BLaER1 (cell line): Measurements from ENCODE around the gene GSTM1.

ENCODE experiments used
- H3K27ac ChIP-seq: shearing (Covaris generic); formaldehyde crosslinking; 2 replicates; pipeline ENCODE4 v1.8.1; 2022
- H3K27me3 ChIP-seq: shearing (Covaris generic); formaldehyde crosslinking; 2 replicates; pipeline ENCODE4 v1.8.1; 2022
- H3K36me3 ChIP-seq: shearing (Covaris generic); formaldehyde crosslinking; 2 replicates; pipeline ENCODE4 v1.8.1; 2022
- H3K4me1 ChIP-seq: shearing (Covaris generic); formaldehyde crosslinking; 2 replicates; pipeline ENCODE4 v1.8.1; 2022
- H3K4me2 ChIP-seq: shearing (Covaris generic); formaldehyde crosslinking; 2 replicates; pipeline ENCODE4 v1.8.1; 2022
- H3K4me3 ChIP-seq: shearing (Covaris generic); formaldehyde crosslinking; 2 replicates; pipeline ENCODE4 v1.8.1; 2022
- H3K9ac ChIP-seq: shearing (Covaris generic); formaldehyde crosslinking; 2 replicates; pipeline ENCODE4 v1.8.1; 2022
- H3K9me3 ChIP-seq: shearing (Covaris generic); formaldehyde crosslinking; 2 replicates; pipeline ENCODE4 v1.8.1; 2022
- H4K20me1 ChIP-seq: shearing (Covaris generic); formaldehyde crosslinking; 2 replicates; pipeline ENCODE4 v1.8.1; 2022
- Cebpa-rat ChIP-seq: shearing (Covaris generic); IDR thresholded peaks from 2 replicates; pipeline ENCODE4 v1.8.1; 2022

GSTM1 gene

DNA sequence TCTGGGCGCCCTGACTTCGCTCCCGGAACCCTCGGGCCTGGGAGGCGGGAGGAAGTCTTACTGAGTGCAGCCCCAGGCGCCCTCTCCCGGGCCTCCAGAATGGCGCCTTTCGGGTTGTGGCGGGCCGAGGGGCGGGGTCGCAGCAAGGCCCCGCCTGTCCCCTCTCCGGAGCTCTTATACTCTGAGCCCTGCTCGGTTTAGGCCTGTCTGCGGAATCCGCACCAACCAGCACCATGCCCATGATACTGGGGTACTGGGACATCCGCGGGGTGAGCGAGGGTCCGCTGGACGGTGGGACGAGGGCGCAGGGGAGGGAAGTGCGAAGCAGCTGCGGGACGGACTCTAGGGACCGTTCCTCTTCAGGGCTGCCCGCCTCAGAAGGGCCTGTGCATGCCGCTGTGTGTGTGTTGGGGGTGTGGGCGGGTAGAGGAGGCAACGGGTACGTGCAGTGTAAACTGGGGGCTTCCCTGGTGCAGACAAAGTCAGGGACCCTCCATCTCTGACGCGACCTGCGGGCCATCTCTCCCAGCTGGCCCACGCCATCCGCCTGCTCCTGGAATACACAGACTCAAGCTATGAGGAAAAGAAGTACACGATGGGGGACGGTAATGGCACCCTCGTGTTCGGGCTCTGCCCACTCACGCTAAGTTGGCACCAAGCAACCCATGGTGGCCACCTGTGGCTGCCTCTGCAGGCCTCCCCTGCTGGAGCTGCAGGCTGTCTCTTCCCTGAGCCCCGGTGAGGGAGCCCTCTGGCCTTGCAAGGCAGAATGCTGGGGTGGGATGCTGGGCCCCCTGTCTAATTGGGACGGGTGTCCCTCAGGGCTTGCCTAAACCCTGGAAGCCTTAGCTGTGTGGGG is at the start of gene GSTM1:
TSS of gene GSTM1 (plus strand) at position 177 of the 859 bp plus-strand sequence. CDS start at position 234, 57 bp downstream.
- Histone ChIP-seq H3K4me1 (peaks cover 14% of the 10 kb centered on the region), H3K4me2 (peak within 1 kb of the TSS; percentile 89), H3K36me3 (peaks cover 38% of the 10 kb centered on the region), H3K27me3 (no peaks in the 10 kb centered on the region), H4K20me1 (no peaks in the 10 kb centered on the region), H3K27ac (peak within 1 kb of the TSS; percentile 86), H3K9me3 (peaks cover 9% of the 10 kb centered on the region), H3K9ac (peak within 1 kb of the TSS; percentile 84), H3K4me3 (peak within 1 kb of the TSS; percentile 69)
- no peak for TF ChIP-seq Cebpa-rat

DNA sequence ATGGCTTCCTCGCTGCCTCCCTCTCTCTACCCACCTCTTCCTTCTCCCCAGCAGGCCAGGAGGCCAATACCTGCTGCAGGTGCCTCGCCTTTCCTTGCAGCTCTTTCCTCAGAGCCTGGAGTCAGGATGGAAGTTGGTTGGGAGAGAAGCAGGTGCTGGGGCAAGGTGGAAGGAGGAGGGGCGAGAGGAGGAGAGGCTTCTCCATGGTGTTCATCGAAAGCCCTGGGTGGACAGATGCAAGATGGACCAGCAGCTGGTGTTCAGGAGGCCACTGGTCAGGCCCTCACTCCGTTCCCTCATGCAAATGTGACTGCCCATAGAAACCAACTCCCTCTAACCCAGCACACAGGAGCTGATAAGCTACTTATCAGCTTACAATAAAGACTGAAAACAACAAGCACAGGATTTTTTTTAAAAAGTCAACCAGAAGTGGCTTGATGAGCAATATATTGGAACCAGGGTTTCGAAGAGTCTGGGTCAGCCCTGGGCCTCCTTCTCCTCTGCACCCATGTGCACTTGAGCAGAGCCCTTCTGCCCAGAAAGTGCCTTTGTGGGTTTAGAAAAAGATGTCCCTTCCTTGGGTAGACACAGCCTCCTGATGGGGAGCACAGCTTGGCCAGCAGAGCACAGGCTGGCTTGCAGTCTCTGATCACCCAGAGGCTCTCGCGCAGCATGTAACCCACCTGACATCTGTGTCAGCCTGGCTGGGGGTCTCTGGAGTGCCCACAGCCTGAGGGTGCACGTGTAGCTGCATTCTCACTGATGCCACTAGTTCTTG is 48.4 kb upstream of the GSTM1 start:
- no peak overlapping the region for H3K27ac ChIP-seq
- TF ChIP-seq Cebpa-rat, result no peak
- no peak overlapping the region for H3K9ac ChIP-seq
- H3K9me3 ChIP-seq, result no peaks in the 10 kb centered on the region
- no peaks in the 10 kb centered on the region for H4K20me1 ChIP-seq
- no peak overlapping the region for H3K4me2 ChIP-seq
- no peaks in the 10 kb centered on the region for H3K36me3 ChIP-seq
- H3K27me3 ChIP-seq, result no peaks in the 10 kb centered on the region
- no peak overlapping the region for H3K4me3 ChIP-seq
- peaks cover 41% of the 10 kb centered on the region for H3K4me1 ChIP-seq

DNA sequence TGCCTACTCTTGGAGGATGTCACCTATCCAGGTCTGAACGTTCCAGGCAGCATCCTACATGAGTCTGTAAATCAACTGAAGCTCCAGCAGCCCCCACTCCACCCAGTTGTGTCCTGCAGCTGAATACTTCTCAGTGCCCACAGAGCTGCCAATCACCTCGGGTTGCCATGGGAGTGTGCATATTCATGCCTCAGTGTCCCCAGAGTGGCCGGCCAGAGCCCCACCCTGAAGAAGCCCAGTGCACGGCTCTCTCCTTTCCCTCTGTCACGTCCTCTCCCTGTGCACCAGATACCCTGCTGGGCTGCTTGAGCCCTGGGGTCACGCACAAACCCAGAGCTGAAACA is 47.8 kb upstream of the GSTM1 start:
- H3K9ac ChIP-seq, result no peak overlapping the region
- no peaks in the 10 kb centered on the region for H4K20me1 ChIP-seq
- no peaks in the 10 kb centered on the region for H3K9me3 ChIP-seq
- H3K4me3 ChIP-seq, result no peak overlapping the region
- no peak for TF ChIP-seq Cebpa-rat
- H3K4me2 ChIP-seq, result no peak overlapping the region
- no peak overlapping the region for H3K27ac ChIP-seq
- peaks cover 36% of the 10 kb centered on the region for H3K4me1 ChIP-seq
- no peaks in the 10 kb centered on the region for H3K36me3 ChIP-seq
- no peaks in the 10 kb centered on the region for H3K27me3 ChIP-seq

DNA sequence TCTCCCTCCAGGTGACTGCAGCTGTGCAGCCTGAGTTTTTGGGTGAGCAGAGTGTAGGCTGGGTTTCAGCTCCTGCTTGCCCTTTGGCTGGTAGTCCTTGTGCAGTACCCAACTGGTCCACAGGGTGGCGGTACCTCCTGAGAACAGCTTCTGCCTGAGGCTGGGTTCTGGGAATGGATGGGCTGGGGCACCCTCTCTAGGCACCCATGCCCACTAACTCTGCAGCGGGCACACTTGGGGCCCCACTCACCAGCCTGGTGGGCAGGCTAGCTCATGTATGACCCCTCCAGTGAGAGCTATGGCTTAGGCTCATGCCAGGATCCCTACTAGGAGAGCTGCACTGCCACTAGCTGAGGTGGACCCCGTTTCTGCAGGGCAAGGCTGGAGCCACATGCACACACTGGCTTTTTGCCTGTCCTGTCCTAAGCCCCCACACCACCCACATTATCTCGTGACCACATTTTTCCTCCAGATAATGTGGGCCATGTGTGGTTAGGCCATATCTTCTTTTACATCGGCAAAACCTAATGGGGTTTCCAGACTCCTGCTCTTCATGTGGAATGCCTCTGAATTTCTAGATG is 47.2 kb upstream of the GSTM1 start:
- H3K27ac ChIP-seq, result no peak overlapping the region
- H4K20me1 ChIP-seq, result no peaks in the 10 kb centered on the region
- TF ChIP-seq Cebpa-rat, result no peak
- no peak overlapping the region for H3K9ac ChIP-seq
- H3K4me3 ChIP-seq, result no peak overlapping the region
- H3K9me3 ChIP-seq, result no peaks in the 10 kb centered on the region
- H3K4me2 ChIP-seq, result no peak overlapping the region
- H3K27me3 ChIP-seq, result no peaks in the 10 kb centered on the region
- H3K36me3 ChIP-seq, result no peaks in the 10 kb centered on the region
- H3K4me1 ChIP-seq, result peaks cover 32% of the 10 kb centered on the region

DNA sequence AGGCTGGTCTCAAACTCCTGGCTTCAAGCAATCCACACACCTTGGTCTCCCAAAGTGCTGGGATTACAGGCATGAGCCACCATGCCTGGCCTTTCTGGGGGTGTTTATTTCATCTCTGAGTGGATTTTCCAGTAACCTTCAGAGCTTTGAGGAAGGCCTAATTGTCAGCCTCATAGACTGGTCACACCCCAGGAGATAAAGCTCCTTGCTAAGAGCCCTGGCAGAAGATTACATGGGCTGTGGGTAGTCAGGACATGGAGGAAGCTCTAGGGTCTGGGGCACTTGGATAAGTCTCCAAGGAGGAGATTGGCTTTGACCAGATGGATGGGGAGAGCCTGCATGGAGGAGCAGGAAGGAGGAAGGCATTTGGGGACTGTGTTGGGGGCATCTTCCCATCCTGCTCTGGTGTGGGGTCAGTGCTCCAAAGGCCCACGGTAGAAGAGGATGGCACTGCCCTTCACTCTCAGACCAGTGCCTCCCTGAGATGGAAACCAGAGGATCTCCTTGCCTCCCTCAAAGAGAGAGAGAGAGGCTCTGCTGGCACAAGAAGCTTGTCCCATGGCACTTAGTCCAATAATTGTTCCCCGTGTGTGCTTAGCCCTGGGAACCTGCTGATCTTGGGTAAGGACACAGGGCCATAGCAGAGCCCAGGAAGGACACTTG is 46.4 kb upstream of the GSTM1 start:
- H3K9ac ChIP-seq, result no peak overlapping the region
- no peak overlapping the region for H3K4me2 ChIP-seq
- H3K36me3 ChIP-seq, result no peaks in the 10 kb centered on the region
- no peak for TF ChIP-seq Cebpa-rat
- no peaks in the 10 kb centered on the region for H4K20me1 ChIP-seq
- H3K4me1 ChIP-seq, result peaks cover 30% of the 10 kb centered on the region
- H3K4me3 ChIP-seq, result no peak overlapping the region
- H3K9me3 ChIP-seq, result no peaks in the 10 kb centered on the region
- H3K27ac ChIP-seq, result no peak overlapping the region
- H3K27me3 ChIP-seq, result no peaks in the 10 kb centered on the region

DNA sequence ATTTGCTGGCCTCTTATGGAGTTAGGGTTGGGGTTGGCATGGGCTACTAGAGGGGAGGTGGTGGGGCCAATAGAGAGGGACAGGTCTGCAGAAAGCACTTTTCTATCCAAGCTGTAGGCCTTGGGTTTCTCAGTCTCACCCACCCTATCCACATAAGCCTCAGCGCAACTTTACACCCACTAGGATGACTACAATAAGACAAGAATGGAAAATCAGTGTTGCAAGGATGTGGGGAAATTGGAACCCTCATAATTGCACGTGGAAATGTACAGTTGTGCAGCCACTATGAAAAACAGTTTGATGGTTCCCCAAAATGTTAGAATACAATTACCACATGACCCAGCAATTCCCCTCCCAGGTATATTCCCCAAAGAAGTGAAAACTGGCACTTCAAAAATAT is 45.8 kb upstream of the GSTM1 start:
- Histone ChIP-seq H3K9me3 (no peaks in the 10 kb centered on the region), H3K27ac (no peak overlapping the region), H3K36me3 (no peaks in the 10 kb centered on the region), H3K9ac (no peak overlapping the region), H3K4me2 (no peak overlapping the region), H4K20me1 (no peaks in the 10 kb centered on the region), H3K4me3 (no peak overlapping the region), H3K4me1 (peaks cover 24% of the 10 kb centered on the region), H3K27me3 (no peaks in the 10 kb centered on the region)
- no peak for TF ChIP-seq Cebpa-rat

DNA sequence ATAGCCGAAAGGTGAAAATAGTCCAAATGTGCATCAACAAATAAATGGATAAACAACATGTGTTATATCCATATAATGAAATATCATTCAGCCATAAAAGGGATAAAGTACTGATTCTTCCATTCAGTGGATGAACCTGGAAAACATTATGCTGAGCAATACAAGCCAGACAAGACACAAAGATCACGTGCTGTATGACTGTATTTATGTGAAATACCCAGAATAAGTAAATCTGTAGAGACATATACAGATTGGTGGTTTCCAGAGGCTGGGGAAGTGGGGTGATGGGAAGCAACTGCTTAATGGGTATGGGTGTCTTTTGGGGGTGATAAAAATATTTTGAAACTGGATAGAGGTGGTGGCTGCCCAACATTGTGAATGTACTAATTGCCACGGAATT is 45.0 kb upstream of the GSTM1 start:
- Histone ChIP-seq H3K9me3 (no peaks in the 10 kb centered on the region), H3K4me3 (no peak overlapping the region), H3K4me1 (peaks cover 24% of the 10 kb centered on the region), H3K36me3 (no peaks in the 10 kb centered on the region), H3K9ac (no peak overlapping the region), H3K27ac (no peak overlapping the region), H3K4me2 (peak overlapping the region; percentile 67; the same call in 1 of the 2 replicates), H3K27me3 (no peaks in the 10 kb centered on the region), H4K20me1 (no peaks in the 10 kb centered on the region)
- no peak for TF ChIP-seq Cebpa-rat

DNA sequence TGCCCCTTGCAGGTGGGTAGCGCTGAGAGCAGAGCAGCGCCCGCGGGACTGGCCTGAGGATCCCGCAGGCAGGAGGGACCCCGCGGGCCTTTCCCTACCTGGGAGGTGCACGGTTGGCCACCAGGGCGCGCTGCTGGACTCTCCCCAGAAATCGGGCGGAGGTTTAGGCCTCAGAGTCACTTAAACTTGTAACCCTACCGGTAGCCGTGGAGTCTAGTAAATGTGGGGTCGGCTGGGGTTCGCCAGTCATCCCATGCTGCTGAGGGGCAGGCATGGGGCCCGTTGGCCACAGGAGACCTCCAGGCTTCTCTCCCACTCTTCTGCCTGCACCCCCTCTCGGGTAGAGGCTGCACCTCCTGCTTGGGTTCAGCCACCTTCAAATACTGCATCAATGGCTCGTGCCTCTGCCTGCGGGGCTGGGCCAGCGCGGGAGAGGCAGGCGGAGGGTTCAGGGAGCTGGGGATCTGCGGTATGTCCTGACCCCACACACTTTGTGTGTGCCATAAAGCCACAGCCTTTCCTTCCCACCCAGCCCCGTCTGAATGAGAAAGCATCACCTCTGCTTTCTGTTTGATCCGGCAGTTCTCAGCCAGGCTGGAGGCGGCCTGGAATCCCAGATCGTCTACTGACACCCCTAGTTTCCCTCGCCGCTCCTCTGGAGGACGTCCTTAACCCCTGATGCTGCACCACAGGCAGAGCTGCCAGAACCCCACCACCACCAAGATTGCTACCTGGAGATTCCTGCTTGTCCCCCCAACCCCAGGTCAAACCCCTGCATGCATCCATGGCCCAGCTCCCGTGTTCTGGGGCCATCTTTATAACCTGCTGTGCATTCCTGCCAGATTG is 44.0 kb upstream of the GSTM1 start:
- Histone ChIP-seq H4K20me1 (no peaks in the 10 kb centered on the region), H3K27me3 (no peaks in the 10 kb centered on the region), H3K9me3 (no peaks in the 10 kb centered on the region), H3K27ac (peak overlapping the region; percentile 52; the same call in 1 of the 2 replicates), H3K4me2 (peak overlapping the region; percentile 67), H3K4me3 (no peak overlapping the region), H3K4me1 (peaks cover 24% of the 10 kb centered on the region), H3K9ac (peak overlapping the region; percentile 58), H3K36me3 (no peaks in the 10 kb centered on the region)
- no peak for TF ChIP-seq Cebpa-rat

DNA sequence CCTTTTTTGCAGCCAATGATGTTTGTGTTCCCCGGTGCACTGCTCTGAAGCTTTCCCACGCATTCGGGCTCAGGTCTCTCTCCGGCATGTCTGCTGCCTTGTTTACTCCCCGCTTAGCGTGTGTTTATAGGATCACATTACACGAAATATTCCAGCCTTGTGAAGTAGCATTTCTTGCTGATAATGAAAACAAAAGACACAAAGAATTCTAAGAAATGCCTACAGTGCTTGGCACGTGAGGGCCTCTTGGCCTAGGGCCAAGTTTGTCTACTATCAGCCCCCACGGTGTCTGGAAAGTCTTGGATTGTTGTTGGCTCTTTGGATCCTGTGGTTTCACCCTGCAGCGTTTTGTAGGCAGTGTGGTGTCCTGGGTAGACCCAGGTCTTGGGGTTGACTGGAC is 42.9 kb upstream of the GSTM1 start:
- no peak for TF ChIP-seq Cebpa-rat
- no peak overlapping the region for H3K4me3 ChIP-seq
- no peak overlapping the region for H3K4me2 ChIP-seq

More for the DNA sequence above, 42.9 kb upstream of the GSTM1 start:
- Histone ChIP-seq H3K27me3 (no peaks in the 10 kb centered on the region), H3K36me3 (no peaks in the 10 kb centered on the region), H3K9me3 (no peaks in the 10 kb centered on the region), H3K27ac (no peak overlapping the region), H3K9ac (no peak overlapping the region), H3K4me1 (peaks cover 24% of the 10 kb centered on the region), H4K20me1 (no peaks in the 10 kb centered on the region)
